Endodermal cell (in vitro differentiated cells): ENCODE measurements around the gene BUD31. TPM values are rescaled to one million over a fixed set of nuclear protein-coding genes. Genes with fewer than 3 reads are reported as not detected.

ENCODE experiments used
- DNase-seq: peaks from one replicate; pipeline ENCODE4 v3.0.0-alpha.2; 2017
- H3K27ac ChIP-seq: 2 replicates; pipeline ENCODE4 v1.5.1; 2013; ENCODE audit warnings: mild to moderate bottlenecking, low read depth, low read length, moderate library complexity
- H3K27me3 ChIP-seq: 2 replicates; pipeline ENCODE4 v1.6.1; 2013; ENCODE audit warnings: mild to moderate bottlenecking, low read length, moderate library complexity; ENCODE audit not compliant: insufficient read depth, control insufficient read depth, poor library complexity, severe bottlenecking
- H3K36me3 ChIP-seq: 2 replicates; pipeline ENCODE4 v1.7.0; 2013; ENCODE audit warnings: mild to moderate bottlenecking, low read length, moderate library complexity; ENCODE audit not compliant: control insufficient read depth, insufficient read depth
- H3K4me1 ChIP-seq: one replicate; pipeline ENCODE4 v1.7.0; 2013; ENCODE audit warnings: low read length; ENCODE audit not compliant: control insufficient read depth, insufficient read depth
- H3K4me3 ChIP-seq: 2 replicates; pipeline ENCODE4 v1.5.1; 2013; ENCODE audit warnings: mild to moderate bottlenecking, low read length, moderate library complexity
- H3K9ac ChIP-seq: 2 replicates; pipeline ENCODE4 v1.6.1; 2013; ENCODE audit warnings: mild to moderate bottlenecking, low read length, moderate library complexity; ENCODE audit not compliant: poor library complexity, severe bottlenecking; ENCODE audit errors: extremely low read depth
- H3K9me3 ChIP-seq: 2 replicates; pipeline ENCODE4 v1.6.1; 2013; ENCODE audit warnings: mild to moderate bottlenecking, low read length, moderate library complexity; ENCODE audit not compliant: control insufficient read depth
- H3K27ac Mint-ChIP-seq: 2 replicates; pipeline ENCODE4 v1.8.0; 2020; ENCODE audit warnings: mixed read lengths
- H3K27me3 Mint-ChIP-seq: 2 replicates; pipeline ENCODE4 v1.8.0; 2021; ENCODE audit warnings: mild to moderate bottlenecking, mixed read lengths; ENCODE audit not compliant: insufficient read depth
- H3K36me3 Mint-ChIP-seq: 2 replicates; pipeline ENCODE4 v1.8.0; 2020; ENCODE audit warnings: low read depth, mixed read lengths
- H3K4me1 Mint-ChIP-seq: 2 replicates; pipeline ENCODE4 v1.8.0; 2020; ENCODE audit warnings: mixed read lengths
- H3K4me3 Mint-ChIP-seq: 2 replicates; pipeline ENCODE4 v1.8.0; 2020; ENCODE audit warnings: mild to moderate bottlenecking, moderate library complexity, mixed read lengths
- H3K9me3 Mint-ChIP-seq: 2 replicates; pipeline ENCODE4 v1.8.0; 2020; ENCODE audit warnings: mild to moderate bottlenecking, mixed read lengths
- CTCF ChIP-seq: fragments of 200-600 bp; sonication (generic); conservative IDR thresholded peaks from 2 replicates; pipeline ENCODE4 v1.5.0; 2021; ENCODE audit warnings: antibody characterized with exemption, mild to moderate bottlenecking
- WGBS, 2 experiments: methylation state at CpG; one replicate each; pipeline versions ENCODE4 v1.1.5 to v1.1.7; 2013; ENCODE audit warnings: missing lambda C conversion rate in 2 of 2, mixed read lengths in 1 of 2; ENCODE audit not compliant: insufficient coverage in 1 of 2, insufficient read length in 1 of 2; 5-methylcytosine and 5-hydroxymethylcytosine counted together
- total RNA-seq, 2 donors: library from RNA; stranded (reverse); fragmentation: NEBNext Ultra II Directional in 1 of 2; extraction: Animal tissue kit (Norgen Biotek cat#: 25700) in 1 of 2; gene quantifications; 2 replicates in 1 of 2; 3 replicates in 1 of 2; pipeline ENCODE4 v1.2.1, GENCODE V29; 2021

BUD31 gene
- total RNA-seq, 2 donors from 2014 or later: 102 to 117 TPM

- Histone ChIP-seq H3K4me1 (no peaks in the 10 kb centered on the region), H3K9me3 (no peaks in the 10 kb centered on the region), H3K36me3 (peaks cover 16% of the 10 kb centered on the region), H3K27me3 (no peaks in the 10 kb centered on the region), H3K4me3 (no peak overlapping the region), H3K9ac (no peak overlapping the region), H3K27ac (no peak overlapping the region)
- H3K4me1 Mint-ChIP-seq: no peaks in the 10 kb centered on the region
- H3K27ac Mint-ChIP-seq: no peak overlapping the region
- DNase-seq: no peak
- TF ChIP-seq CTCF: no peak
- no peaks in the 10 kb centered on the region for H3K9me3 Mint-ChIP-seq
- H3K36me3 Mint-ChIP-seq: peaks cover 13% of the 10 kb centered on the region
- 91 to 93% methylated on average over 11 of the region's 11 CpGs for WGBS, 2 experiments
- peaks cover 12% of the 10 kb centered on the region for H3K27me3 Mint-ChIP-seq
- no peak overlapping the region for H3K4me3 Mint-ChIP-seq
Observed at GRCh38 chr7:99371376-99371920, 37.3 kb upstream of the BUD31 start.

GRCh38 chr7:99372275-99373090, 36.3 kb upstream of the BUD31 start:
- 87 to 89% methylated on average over 18 to 21 of the region's 21 CpGs for WGBS, 2 experiments
- no peak overlapping the region for H3K4me3 ChIP-seq

More at GRCh38 chr7:99372275-99373090, 36.3 kb upstream of the BUD31 start:
- no peaks in the 10 kb centered on the region for H3K9me3 ChIP-seq
- Mint-ChIP-seq H3K4me1 (no peaks in the 10 kb centered on the region), H3K36me3 (peaks cover 6% of the 10 kb centered on the region), H3K27ac (no peak overlapping the region), H3K9me3 (no peaks in the 10 kb centered on the region), H3K4me3 (peak overlapping the region; percentile 63), H3K27me3 (peaks cover 12% of the 10 kb centered on the region)
- H3K9ac ChIP-seq: no peak overlapping the region
- peaks cover 7% of the 10 kb centered on the region for H3K36me3 ChIP-seq
- no peak overlapping the region for H3K27ac ChIP-seq
- no peaks in the 10 kb centered on the region for H3K27me3 ChIP-seq
- H3K4me1 ChIP-seq: no peaks in the 10 kb centered on the region
- no peak for TF ChIP-seq CTCF
- no peak for DNase-seq
